Activated naive CD8-positive, alpha-beta T cell treated with anti-CD3 and anti-CD28 coated beads for 36 hours (primary cell): ENCODE data around the gene CLK1. TPM values are rescaled to one million over a fixed set of nuclear protein-coding genes. Genes with fewer than 3 reads are reported as not detected.

Source experiments
- DNase-seq: peaks from one replicate; pipeline ENCODE4 v3.0.0; 2021
- H3K27ac Mint-ChIP-seq: one replicate; pipeline ENCODE4 v1.8.0; 2022; ENCODE audit warnings: mild to moderate bottlenecking, moderate library complexity, mixed read lengths
- H3K27me3 Mint-ChIP-seq: one replicate; pipeline ENCODE4 v1.8.0; 2022; ENCODE audit warnings: mild to moderate bottlenecking, mixed read lengths
- H3K36me3 Mint-ChIP-seq: one replicate; pipeline ENCODE4 v1.8.0; 2021; ENCODE audit warnings: mild to moderate bottlenecking, mixed read lengths
- H3K4me1 Mint-ChIP-seq: one replicate; pipeline ENCODE4 v1.8.0; 2021; ENCODE audit warnings: mixed read lengths
- H3K4me3 Mint-ChIP-seq: one replicate; pipeline ENCODE4 v1.8.0; 2022; ENCODE audit warnings: mild to moderate bottlenecking, moderate library complexity, mixed read lengths
- H3K9me3 Mint-ChIP-seq: one replicate; pipeline ENCODE4 v1.8.0; 2022; ENCODE audit warnings: mixed read lengths
- total RNA-seq, 2 experiments: library from RNA; stranded (reverse); gene quantifications; one replicate each; pipeline ENCODE4 v1.2.3, GENCODE V29; 2021

The CLK1 gene
- total RNA-seq, 2 experiments from 2014 or later = 64.5 to 70.2 TPM

- Mint-ChIP-seq H3K9me3 (no peaks in the 10 kb centered on the region), H3K27me3 (no peaks in the 10 kb centered on the region), H3K27ac (peak overlapping the region; percentile 95), H3K4me3 (peak overlapping the region; percentile 91), H3K36me3 (peaks cover 75% of the 10 kb centered on the region), H3K4me1 (peaks cover 38% of the 10 kb centered on the region)
- DNase-seq = peak; percentile 70
These were observed 1.9 kb downstream of the CLK1 start for GRCh38 chr2:200862532-200863000.

GRCh38 chr2:200861617-200862155 is 2.8 kb downstream of the CLK1 start:
- peaks cover 41% of the 10 kb centered on the region for H3K4me1 Mint-ChIP-seq
- H3K36me3 Mint-ChIP-seq = peaks cover 80% of the 10 kb centered on the region
- H3K4me3 Mint-ChIP-seq = peak overlapping the region; percentile 91
- H3K27ac Mint-ChIP-seq = peak overlapping the region; percentile 95
- H3K9me3 Mint-ChIP-seq = no peaks in the 10 kb centered on the region
- H3K27me3 Mint-ChIP-seq = no peaks in the 10 kb centered on the region
- no peak for DNase-seq

- Mint-ChIP-seq H3K27me3 (no peaks in the 10 kb centered on the region), H3K9me3 (no peaks in the 10 kb centered on the region), H3K27ac (peak overlapping the region; percentile 95), H3K36me3 (peaks cover 80% of the 10 kb centered on the region), H3K4me3 (peak overlapping the region; percentile 91), H3K4me1 (peaks cover 44% of the 10 kb centered on the region)
- DNase-seq = peak; percentile 56
These were observed 4.2 kb downstream of the CLK1 start for GRCh38 chr2:200860092-200860795.

- H3K4me3 Mint-ChIP-seq = no peak overlapping the region
- peaks cover 80% of the 10 kb centered on the region for H3K36me3 Mint-ChIP-seq
- no peaks in the 10 kb centered on the region for H3K27me3 Mint-ChIP-seq
- H3K4me1 Mint-ChIP-seq = peaks cover 38% of the 10 kb centered on the region
- no peak for DNase-seq
- no peaks in the 10 kb centered on the region for H3K9me3 Mint-ChIP-seq
- H3K27ac Mint-ChIP-seq = peak overlapping the region; percentile 46
These were observed 7.7 kb downstream of the CLK1 start for GRCh38 chr2:200856806-200857205.

- Mint-ChIP-seq H3K4me1 (peaks cover 8% of the 10 kb centered on the region), H3K36me3 (peaks cover 60% of the 10 kb centered on the region), H3K27ac (no peak overlapping the region), H3K27me3 (no peaks in the 10 kb centered on the region), H3K9me3 (no peaks in the 10 kb centered on the region), H3K4me3 (no peak overlapping the region)
- DNase-seq = no peak
These were observed 11.9 kb downstream of the CLK1 start for GRCh38 chr2:200852605-200853004.

- H3K9me3 Mint-ChIP-seq = no peaks in the 10 kb centered on the region
- peaks cover 51% of the 10 kb centered on the region for H3K36me3 Mint-ChIP-seq
- H3K4me1 Mint-ChIP-seq = peaks cover 5% of the 10 kb centered on the region
- H3K27ac Mint-ChIP-seq = peak overlapping the region; percentile 31
- H3K27me3 Mint-ChIP-seq = no peaks in the 10 kb centered on the region
- H3K4me3 Mint-ChIP-seq = no peak overlapping the region
- no peak for DNase-seq
These were observed 12.8 kb downstream of the CLK1 start for GRCh38 chr2:200851398-200852248.

GRCh38 chr2:200850512-200851256 is 13.8 kb downstream of the CLK1 start:
- no peaks in the 10 kb centered on the region for H3K4me1 Mint-ChIP-seq
- DNase-seq = no peak
- peak overlapping the region; percentile 31 for H3K27ac Mint-ChIP-seq
- H3K4me3 Mint-ChIP-seq = no peak overlapping the region
- peaks cover 47% of the 10 kb centered on the region for H3K36me3 Mint-ChIP-seq
- no peaks in the 10 kb centered on the region for H3K27me3 Mint-ChIP-seq
- no peaks in the 10 kb centered on the region for H3K9me3 Mint-ChIP-seq

- Mint-ChIP-seq H3K9me3 (no peaks in the 10 kb centered on the region), H3K36me3 (peaks cover 28% of the 10 kb centered on the region), H3K27me3 (no peaks in the 10 kb centered on the region), H3K27ac (no peak overlapping the region), H3K4me3 (no peak overlapping the region), H3K4me1 (no peaks in the 10 kb centered on the region)
- no peak for DNase-seq
These were observed 16.5 kb downstream of the CLK1 start for GRCh38 chr2:200847939-200848338.

GRCh38 chr2:200847269-200847668 is 17.2 kb downstream of the CLK1 start:
- Mint-ChIP-seq H3K27me3 (no peaks in the 10 kb centered on the region), H3K4me1 (no peaks in the 10 kb centered on the region), H3K9me3 (no peaks in the 10 kb centered on the region), H3K36me3 (peaks cover 21% of the 10 kb centered on the region), H3K27ac (no peak overlapping the region), H3K4me3 (no peak overlapping the region)
- no peak for DNase-seq

- Mint-ChIP-seq H3K4me3 (no peak overlapping the region), H3K36me3 (peaks cover 8% of the 10 kb centered on the region), H3K27ac (no peak overlapping the region), H3K27me3 (no peaks in the 10 kb centered on the region), H3K4me1 (no peaks in the 10 kb centered on the region), H3K9me3 (no peaks in the 10 kb centered on the region)
- no peak for DNase-seq
These were observed 18.7 kb downstream of the CLK1 start for GRCh38 chr2:200845669-200846325.

GRCh38 chr2:200845194-200845593 is 19.3 kb downstream of the CLK1 start:
- Mint-ChIP-seq H3K36me3 (peaks cover 2% of the 10 kb centered on the region), H3K27me3 (no peaks in the 10 kb centered on the region), H3K9me3 (no peaks in the 10 kb centered on the region)

GRCh38 chr2:200843993-200844948 is 20.2 kb downstream of the CLK1 start:
- Mint-ChIP-seq H3K9me3 (no peaks in the 10 kb centered on the region), H3K36me3 (no peaks in the 10 kb centered on the region), H3K27me3 (no peaks in the 10 kb centered on the region), H3K27ac (no peak overlapping the region), H3K4me3 (no peak overlapping the region), H3K4me1 (no peaks in the 10 kb centered on the region)
- DNase-seq = no peak

More at GRCh38 chr2:200845194-200845593, 19.3 kb downstream of the CLK1 start:
- Mint-ChIP-seq H3K4me1 (no peaks in the 10 kb centered on the region), H3K27ac (no peak overlapping the region), H3K4me3 (no peak overlapping the region)
- no peak for DNase-seq

- no peak for DNase-seq
- no peaks in the 10 kb centered on the region for H3K4me1 Mint-ChIP-seq
- no peak overlapping the region for H3K27ac Mint-ChIP-seq
- H3K4me3 Mint-ChIP-seq = no peak overlapping the region
- H3K9me3 Mint-ChIP-seq = peaks cover 6% of the 10 kb centered on the region
- peaks cover 2% of the 10 kb centered on the region for H3K36me3 Mint-ChIP-seq
- no peaks in the 10 kb centered on the region for H3K27me3 Mint-ChIP-seq
These were observed 24.9 kb downstream of the CLK1 start for GRCh38 chr2:200839513-200839912.
